ENCODE results near the gene PRRG2.

PRRG2 gene

GRCh38 chr19:49581007-49581508, at the start of gene PRRG2:
Gene PRRG2, plus strand, starts transcription at chr19:49581316. Its CDS starts 1,904 bp downstream, at chr19:49583220.
- no peak for DNase-seq

DNA sequence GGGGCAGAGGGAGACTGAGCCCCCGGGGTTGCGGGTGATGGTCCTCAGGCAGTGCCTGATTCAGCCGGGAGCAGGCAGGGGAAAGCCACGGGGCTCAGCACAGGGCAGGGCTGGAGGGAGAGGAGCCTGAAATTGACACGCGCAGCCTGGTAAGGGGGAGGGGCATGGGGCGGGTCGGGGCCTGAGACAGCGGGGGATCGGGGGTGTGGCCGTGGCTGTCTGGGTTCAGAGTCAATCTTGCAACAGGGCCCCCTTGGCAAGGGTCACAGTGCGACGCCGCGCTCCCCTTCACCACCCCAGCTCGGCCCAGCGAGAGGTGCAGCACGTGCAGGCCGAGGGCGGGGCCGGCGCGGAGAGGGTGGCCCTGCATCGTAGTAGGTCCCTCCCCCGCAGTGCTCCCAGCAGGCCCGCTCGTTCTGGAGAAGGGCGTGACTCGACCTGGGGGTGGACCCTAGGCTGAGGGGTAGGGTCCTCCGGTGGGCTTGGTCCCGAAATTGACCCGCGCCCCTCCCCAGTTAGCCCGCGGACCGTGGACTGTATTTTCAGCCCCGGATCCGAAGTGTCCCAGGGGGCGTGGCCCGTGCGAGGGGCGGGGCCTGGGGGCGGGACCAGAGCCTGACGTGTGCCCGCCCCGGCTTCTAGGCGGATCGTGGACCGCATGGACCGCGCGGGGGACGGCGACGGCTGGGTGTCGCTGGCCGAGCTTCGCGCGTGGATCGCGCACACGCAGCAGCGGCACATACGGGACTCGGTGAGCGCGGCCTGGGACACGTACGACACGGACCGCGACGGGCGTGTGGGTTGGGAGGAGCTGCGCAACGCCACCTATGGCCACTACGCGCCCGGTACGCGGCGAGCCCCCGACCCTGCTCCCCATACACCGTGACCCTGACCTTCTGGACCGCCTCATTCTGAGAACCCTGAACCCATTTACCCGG, 47.3 kb upstream of the PRRG2 start:
- DNase-seq: peak; percentile 62

DNA sequence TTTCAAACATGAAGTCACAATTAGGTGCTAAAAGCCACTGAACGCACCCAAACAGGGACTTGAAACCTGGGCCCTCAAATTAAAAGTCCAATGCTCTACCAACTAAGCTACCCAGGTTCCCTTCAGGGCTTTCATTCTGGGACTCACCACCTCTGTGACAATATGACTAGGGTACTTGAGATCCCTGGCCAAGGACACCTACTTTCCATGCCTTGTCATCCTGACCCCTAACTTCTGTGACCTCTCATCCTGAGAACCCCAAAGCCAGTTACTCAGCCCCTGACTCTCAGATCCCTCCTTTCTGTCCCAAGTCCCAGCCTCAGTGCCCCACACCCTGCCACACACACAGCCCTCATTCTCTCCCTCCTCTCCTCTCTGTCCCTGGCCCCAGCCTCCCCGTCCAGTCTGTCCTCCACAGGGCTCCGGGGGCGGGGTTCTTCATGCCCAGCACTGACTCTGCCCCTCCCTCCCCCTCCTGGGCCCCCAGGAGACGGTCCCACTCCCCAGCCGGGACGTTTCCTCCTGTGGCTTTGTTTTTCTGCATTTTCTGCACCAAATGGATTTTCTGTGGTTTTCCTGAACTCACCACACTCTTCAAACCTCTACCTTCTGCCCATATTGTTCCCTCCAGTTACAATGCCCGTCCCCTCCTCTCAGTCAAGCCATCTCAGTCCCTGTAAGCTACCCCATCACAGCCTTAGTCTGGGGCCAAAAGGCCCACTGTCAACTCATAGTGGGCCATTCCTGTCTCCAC, 46.3 kb upstream of the PRRG2 start:
- DNase-seq: no peak

DNA sequence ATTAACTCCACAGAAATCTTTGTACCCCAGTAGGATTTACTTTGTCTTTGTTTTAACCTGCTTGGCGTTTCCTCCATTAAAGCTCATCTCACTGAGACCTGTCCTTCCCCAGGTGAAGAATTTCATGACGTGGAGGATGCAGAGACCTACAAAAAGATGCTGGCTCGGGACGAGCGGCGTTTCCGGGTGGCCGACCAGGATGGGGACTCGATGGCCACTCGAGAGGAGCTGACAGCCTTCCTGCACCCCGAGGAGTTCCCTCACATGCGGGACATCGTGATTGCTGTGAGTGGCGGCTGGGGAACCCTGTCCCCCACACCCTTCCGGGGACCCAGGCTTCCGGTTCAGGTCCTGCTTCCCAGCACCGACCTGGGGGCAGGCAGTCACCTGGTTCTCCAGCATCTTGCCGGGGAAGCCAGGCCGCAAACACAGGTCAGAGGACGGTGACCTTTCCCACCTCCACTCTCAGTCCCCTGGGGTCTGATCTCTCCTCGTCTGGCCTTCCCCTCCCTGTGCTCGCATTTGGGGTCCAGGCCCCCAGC, 44.1 kb upstream of the PRRG2 start:
- DNase-seq: no peak

GRCh38 chr19:49538643-49539042, 42.5 kb upstream of the PRRG2 start:
- DNase-seq: no peak

DNA sequence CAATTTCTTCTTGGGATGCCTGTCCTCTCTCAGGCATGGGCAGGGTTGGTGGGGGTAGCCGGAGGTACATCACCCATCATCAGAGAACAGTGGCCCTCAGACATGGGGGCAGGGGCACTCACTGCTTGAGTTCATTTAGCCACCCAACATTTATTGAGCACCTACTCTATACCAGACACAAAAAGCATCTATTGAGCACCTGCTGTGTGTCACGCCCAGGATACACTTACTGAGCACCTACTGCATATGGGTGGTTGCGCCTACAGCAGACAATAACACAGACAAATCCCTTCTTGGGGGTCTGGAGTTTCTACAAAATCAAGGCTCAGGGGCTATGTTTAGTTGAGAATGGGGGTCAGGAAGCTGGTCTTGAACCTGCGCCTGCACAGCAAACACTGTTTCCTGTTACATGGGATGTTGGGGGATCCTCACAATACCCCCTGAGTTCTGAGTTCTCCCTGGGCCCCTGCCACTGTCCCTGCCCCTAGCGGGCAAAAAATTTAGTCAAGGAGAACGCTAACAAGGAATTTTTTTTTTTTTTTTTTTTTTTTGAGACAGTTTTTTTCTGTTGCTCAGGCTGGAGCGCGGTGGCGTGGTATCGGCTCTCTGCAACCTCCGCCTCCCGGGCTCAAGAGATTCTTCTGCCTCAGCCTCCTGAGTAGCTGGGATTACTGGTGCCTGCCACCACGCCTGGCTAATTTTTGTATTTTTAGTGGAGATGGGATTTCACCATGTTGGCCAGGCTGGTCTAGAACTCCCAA, 41.7 kb upstream of the PRRG2 start:
- no peak for DNase-seq

GRCh38 chr19:49541914-49542313, 39.2 kb upstream of the PRRG2 start:
- DNase-seq: no peak

DNA sequence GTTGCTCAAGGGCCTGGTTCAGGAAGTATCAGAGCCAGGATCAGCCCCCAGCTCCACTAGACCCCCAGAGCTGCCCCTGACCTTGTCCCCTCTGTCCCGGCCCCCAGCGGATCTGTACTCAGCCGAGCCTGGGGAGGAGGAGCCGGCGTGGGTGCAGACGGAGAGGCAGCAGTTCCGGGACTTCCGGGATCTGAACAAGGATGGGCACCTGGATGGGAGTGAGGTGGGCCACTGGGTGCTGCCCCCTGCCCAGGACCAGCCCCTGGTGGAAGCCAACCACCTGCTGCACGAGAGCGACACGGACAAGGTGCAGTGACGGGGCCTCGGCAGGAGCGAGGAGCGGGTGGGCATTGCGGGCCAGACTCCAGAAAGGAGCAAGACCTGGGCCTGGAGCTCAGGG, 38.7 kb upstream of the PRRG2 start:
- no peak for DNase-seq

- DNase-seq: no peak
These were observed 38.1 kb upstream of the PRRG2 start for GRCh38 chr19:49543032-49543431.

DNA sequence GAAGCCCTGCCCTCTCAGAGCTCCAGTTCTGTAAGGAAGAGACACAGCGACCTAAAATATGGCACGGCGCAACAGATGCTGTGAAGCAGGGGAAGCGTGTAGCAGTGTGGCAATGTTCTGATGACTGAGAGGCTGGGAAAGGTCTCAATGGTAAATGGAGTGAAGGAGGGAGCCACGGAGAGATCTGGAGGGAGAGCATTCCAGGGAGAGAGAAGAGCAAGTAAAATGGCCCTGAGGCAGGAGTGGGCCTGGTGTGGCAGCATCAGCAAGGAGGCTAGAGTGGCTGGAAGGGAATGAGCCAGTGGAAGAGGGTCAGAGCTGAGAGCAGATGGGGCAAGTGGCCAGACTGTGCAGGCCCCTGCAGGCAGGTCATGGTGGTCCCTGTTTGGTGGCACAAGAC, 37.0 kb upstream of the PRRG2 start:
- DNase-seq: no peak

- DNase-seq: peak; percentile 57
These were observed 34.1 kb upstream of the PRRG2 start for GRCh38 chr19:49546825-49547565.

GRCh38 chr19:49549045-49549444, 32.1 kb upstream of the PRRG2 start:
- no peak for DNase-seq

GRCh38 chr19:49551531-49551930, 29.6 kb upstream of the PRRG2 start:
- no peak for DNase-seq

DNA sequence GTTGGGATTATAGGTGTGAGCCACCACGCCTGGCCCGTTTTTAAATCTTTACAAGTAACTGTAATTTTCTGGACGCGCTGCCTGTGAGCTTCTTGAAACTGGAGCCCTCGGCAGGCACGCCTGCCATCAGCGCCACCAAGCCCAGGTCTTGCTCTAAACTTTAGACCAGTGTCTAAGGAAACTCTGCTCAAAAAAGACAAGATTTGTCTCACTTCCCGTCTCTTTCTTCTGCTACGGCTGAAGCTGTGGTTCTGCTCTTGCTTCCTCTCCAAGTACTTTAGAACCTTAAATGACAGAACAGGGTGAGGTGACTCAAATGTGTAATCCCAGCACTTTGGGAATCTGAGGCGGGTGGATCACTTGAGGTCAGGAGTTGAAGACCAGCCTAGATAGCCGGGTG, 28.4 kb upstream of the PRRG2 start:
- DNase-seq: no peak

DNA sequence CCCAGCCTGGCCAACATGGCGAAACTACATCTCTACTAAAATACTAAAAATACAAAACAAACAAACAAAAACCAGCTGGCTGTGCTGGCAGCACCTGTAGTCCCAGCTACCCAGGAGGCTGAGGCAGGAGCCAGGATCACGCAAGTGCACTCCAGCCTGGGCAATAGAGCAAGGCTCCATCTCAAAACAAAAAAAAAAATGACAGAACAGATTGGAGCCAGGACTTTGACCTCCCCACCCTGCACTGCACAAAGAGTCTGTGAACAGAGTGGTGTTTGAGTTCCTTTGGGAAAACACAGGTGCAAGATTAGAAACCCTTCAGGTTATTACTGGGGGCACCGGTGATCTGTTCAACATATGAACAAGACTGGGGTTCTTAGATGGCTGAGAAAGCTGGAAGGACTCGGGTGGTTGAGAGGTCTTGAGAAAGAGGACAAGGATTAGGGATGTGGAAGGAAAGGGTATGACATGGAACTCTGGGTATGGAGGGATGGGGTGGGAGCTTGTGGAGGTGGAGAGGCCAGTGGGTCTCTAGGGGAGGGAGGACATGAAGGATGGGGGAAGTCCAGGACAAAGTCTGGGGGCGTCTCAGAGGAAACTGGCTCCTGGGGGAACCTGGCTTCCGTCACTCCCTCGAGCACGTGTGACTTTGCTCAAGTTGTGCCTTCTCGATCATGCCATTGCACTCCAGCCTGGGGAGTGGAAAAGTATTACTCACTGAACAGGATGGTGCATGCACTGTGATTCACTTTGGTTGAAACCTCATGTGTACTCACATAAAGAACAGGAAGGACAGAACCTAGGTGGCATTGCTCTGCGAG, 27.5 kb upstream of the PRRG2 start:
- no peak for DNase-seq

DNA sequence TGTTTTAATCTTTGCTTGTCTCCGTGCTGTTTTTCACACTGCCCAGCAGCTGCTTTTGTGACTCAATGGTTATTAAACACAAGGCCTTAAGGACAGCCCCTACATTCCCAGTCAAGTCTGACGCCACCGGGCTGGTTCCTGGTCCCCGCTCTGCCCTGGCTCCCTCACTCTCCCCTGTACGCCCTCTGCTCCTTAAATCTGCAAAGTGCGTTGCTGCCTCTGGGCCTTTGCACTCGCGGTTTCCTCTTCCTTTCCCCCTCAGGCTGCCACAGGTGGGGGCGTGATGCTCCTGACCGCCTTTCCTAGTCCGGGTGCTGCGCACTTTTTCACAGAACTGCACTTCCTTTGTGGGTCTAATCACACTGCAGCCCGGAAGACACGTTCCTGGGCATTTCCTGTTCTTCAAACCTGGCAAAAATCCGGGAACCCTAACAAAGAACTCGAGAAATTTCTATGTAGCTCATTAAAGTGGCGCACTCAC, 26.4 kb upstream of the PRRG2 start:
- no peak for DNase-seq

- DNase-seq: no peak
These were observed 25.3 kb upstream of the PRRG2 start for GRCh38 chr19:49555600-49556411.

- no peak for DNase-seq
These were observed 24.4 kb upstream of the PRRG2 start for GRCh38 chr19:49556412-49557398.
